H1 (cell line): ENCODE data around the gene MXI1. TPM values are rescaled to one million over a fixed set of nuclear protein-coding genes. Genes with fewer than 3 reads are reported as not detected.

Source experiments
- CTCF ChIA-PET: fragments of 300-600 bp; sonication (Branson Sonifier 250); formaldehyde crosslinking; loops from one replicate; lab custom pipeline; 2021; ENCODE audit not compliant: partially characterized antibody; lab: Charles Lee
- POLR2A ChIA-PET: fragments of 300-600 bp; sonication (Branson Sonifier 250); formaldehyde crosslinking; loops from one replicate; lab custom pipeline; 2021; ENCODE audit warnings: inconsistent platforms; ENCODE audit not compliant: partially characterized antibody; lab: Charles Lee
- DNase-seq, 2 experiments: peaks; one replicate each; pipeline versions ENCODE4 v3.0.0 to v3.0.0-alpha.2; 2010 to 2022; ENCODE audit warnings: low spot score in 2 of 2, low read depth in 1 of 2, mixed read lengths in 1 of 2
- FAIRE-seq: peaks from 2 replicates; lab custom pipeline; 2011; peaks lifted over from hg19 to GRCh38; lab: Jason Lieb, UNC
- H2AFZ ChIP-seq: 2 replicates; pipeline ENCODE4 v1.8.1; 2012; ENCODE audit warnings: low read length, inconsistent platforms
- H2AK5ac ChIP-seq: 2 replicates; pipeline ENCODE4 v1.6.1; 2013; ENCODE audit warnings: low read depth, low read length
- H2BK120ac ChIP-seq: replicated peaks from 2 replicates; pipeline ENCODE3; 2013; ENCODE audit warnings: low read depth, low read length, inconsistent platforms
- H2BK12ac ChIP-seq: 2 replicates; pipeline ENCODE4 v1.6.1; 2013; ENCODE audit warnings: low read depth, low read length
- H2BK15ac ChIP-seq: 2 replicates; pipeline ENCODE4 v1.6.1; 2013; ENCODE audit warnings: low read length
- H2BK20ac ChIP-seq: 2 replicates; pipeline ENCODE4 v1.6.1; 2013; ENCODE audit warnings: low read length
- H2BK5ac ChIP-seq: 2 replicates; pipeline ENCODE4 v1.6.1; 2013; ENCODE audit warnings: low read depth, low read length
- H3K14ac ChIP-seq: 2 replicates; pipeline ENCODE4 v1.6.1; 2013; ENCODE audit warnings: inconsistent platforms; ENCODE audit not compliant: insufficient read length
- H3K18ac ChIP-seq: 2 replicates; pipeline ENCODE4 v1.6.1; 2013; ENCODE audit warnings: low read length; ENCODE audit errors: extremely low read depth
- H3K23ac ChIP-seq: 2 replicates; pipeline ENCODE4 v1.6.1; 2013; ENCODE audit warnings: inconsistent platforms; ENCODE audit not compliant: insufficient read length
- H3K23me2 ChIP-seq: 2 replicates; pipeline ENCODE4 v1.6.1; 2013; ENCODE audit warnings: low read depth, low read length
- H3K27ac ChIP-seq: 2 replicates; pipeline ENCODE4 v1.6.1; 2011; ENCODE audit warnings: low read depth, low read length, inconsistent platforms
- H3K27me3 ChIP-seq, 4 experiments: replicated peaks in 1 of 4; 1 replicate in 1 of 4; 2 replicates in 3 of 4; pipeline versions ENCODE4 v1.6.1 to v1.8.1; 2011 to 2013; ENCODE audit warnings: low read length in 3 of 4, mild to moderate bottlenecking in 3 of 4, inconsistent platforms in 2 of 4, mixed read lengths in 2 of 4, moderate library complexity in 1 of 4; ENCODE audit not compliant: control insufficient read depth in 3 of 4, insufficient read depth in 3 of 4; ENCODE audit errors: extremely low read depth in 1 of 4
- H3K36me3 ChIP-seq, 4 experiments: 2 replicates each; pipeline versions ENCODE4 v1.6.1 to v1.8.1; 2011 to 2013; ENCODE audit warnings: mild to moderate bottlenecking in 4 of 4, low read length in 3 of 4, moderate library complexity in 2 of 4, control low read depth in 1 of 4, inconsistent platforms in 1 of 4; ENCODE audit not compliant: insufficient read depth in 4 of 4, control insufficient read depth in 2 of 4
- H3K4ac ChIP-seq: replicated peaks from 2 replicates; pipeline ENCODE3; 2013; ENCODE audit warnings: low read length, low read depth, mixed read lengths, inconsistent platforms; ENCODE audit not compliant: insufficient read length
- H3K4me1 ChIP-seq, 4 experiments: replicated peaks in 1 of 4; 1 replicate in 1 of 4; 2 replicates in 3 of 4; pipeline versions ENCODE4 v1.6.1 to v1.8.1; 2011 to 2013; ENCODE audit warnings: low read length in 3 of 4, inconsistent platforms in 2 of 4, mixed read lengths in 1 of 4; ENCODE audit not compliant: insufficient read depth in 4 of 4, control insufficient read depth in 3 of 4
- H3K4me2 ChIP-seq, 2 experiments: 2 replicates each; pipeline versions ENCODE4 v1.6.1 to v1.8.1; 2011 to 2013; ENCODE audit warnings: low read depth in 2 of 2, low read length in 2 of 2, control low read depth in 1 of 2, inconsistent platforms in 1 of 2, mild to moderate bottlenecking in 1 of 2; ENCODE audit not compliant: insufficient read depth in 1 of 2
- H3K4me3 ChIP-seq, 4 experiments: fragments of 200-600, 300-600 bp in 1 of 4; sonication (generic), shearing (Covaris generic), sonication (Bioruptor Twin) in 1 of 4; 2 replicates each; pipeline versions ENCODE4 v1.5.1 to v1.8.1; 2011 to 2016; ENCODE audit warnings: low read length in 4 of 4, low read depth in 3 of 4, control low read depth in 2 of 4, inconsistent platforms in 2 of 4, mild to moderate bottlenecking in 2 of 4, mixed read lengths in 1 of 4, moderate library complexity in 1 of 4; ENCODE audit not compliant: insufficient read depth in 2 of 4; ENCODE audit errors: extremely low read depth in 1 of 4
- H3K56ac ChIP-seq: replicated peaks from 2 replicates; pipeline ENCODE3; 2013; ENCODE audit warnings: low read depth, mild to moderate bottlenecking, mixed read lengths, low read length, inconsistent platforms; ENCODE audit not compliant: insufficient read length
- H3K79me1 ChIP-seq: 2 replicates; pipeline ENCODE4 v1.6.1; 2013; ENCODE audit warnings: low read depth, low read length, control low read depth
- H3K79me2 ChIP-seq, 2 experiments: 2 replicates each; pipeline versions ENCODE4 v1.6.1 to v1.8.1; 2012 to 2013; ENCODE audit warnings: low read length in 2 of 2, mild to moderate bottlenecking in 2 of 2, inconsistent platforms in 1 of 2; ENCODE audit not compliant: insufficient read depth in 2 of 2, control insufficient read depth in 1 of 2
- H3K9ac ChIP-seq, 4 experiments: replicated peaks in 1 of 4; 1 replicate in 1 of 4; 2 replicates in 3 of 4; pipeline versions ENCODE4 v1.6.1 to v1.8.1; 2011 to 2013; ENCODE audit warnings: low read depth in 3 of 4, low read length in 3 of 4, control low read depth in 2 of 4, mild to moderate bottlenecking in 2 of 4, moderate library complexity in 2 of 4, inconsistent platforms in 1 of 4; ENCODE audit errors: extremely low read depth in 1 of 4
- H3K9me3 ChIP-seq, 2 experiments: 2 replicates each; pipeline versions ENCODE4 v1.6.1 to v1.8.1; 2012 to 2013; ENCODE audit warnings: mild to moderate bottlenecking in 2 of 2, moderate library complexity in 2 of 2, control low read depth in 1 of 2, inconsistent platforms in 1 of 2, low read depth in 1 of 2, low read length in 1 of 2, mixed read lengths in 1 of 2; ENCODE audit not compliant: insufficient read depth in 2 of 2
- H4K20me1 ChIP-seq, 2 experiments: replicated peaks in 1 of 2; 2 replicates each; pipeline versions ENCODE3 to v1.8.1; 2011 to 2013; ENCODE audit warnings: inconsistent platforms in 2 of 2, low read length in 2 of 2, mild to moderate bottlenecking in 1 of 2; ENCODE audit not compliant: insufficient read depth in 2 of 2, control insufficient read depth in 1 of 2
- H4K5ac ChIP-seq: 2 replicates; pipeline ENCODE4 v1.6.1; 2013; ENCODE audit warnings: low read length, low read depth, mixed read lengths, inconsistent platforms; ENCODE audit not compliant: insufficient read length
- H4K8ac ChIP-seq: 2 replicates; pipeline ENCODE4 v1.8.0; 2013; ENCODE audit warnings: mild to moderate bottlenecking, moderate library complexity, low read length, inconsistent platforms; ENCODE audit not compliant: insufficient read depth; ENCODE audit errors: extremely low read depth
- H4K91ac ChIP-seq: replicated peaks from 2 replicates; pipeline ENCODE3; 2013; ENCODE audit warnings: low read length, mixed read lengths, inconsistent platforms; ENCODE audit not compliant: insufficient read length
- ASH2L ChIP-seq: fragments of 200-600, 300-600 bp; sonication (generic); IDR thresholded peaks from one replicate; pipeline ENCODE4 v1.7.1; 2017; ENCODE audit warnings: low read length
- BCL11A ChIP-seq, 2 experiments: IDR thresholded peaks; one replicate each; pipeline ENCODE4 v1.6.1; 2011; ENCODE audit warnings: low read depth in 2 of 2, low read length in 2 of 2, mild to moderate bottlenecking in 2 of 2
- BRCA1 ChIP-seq: IDR thresholded peaks from 2 replicates; pipeline ENCODE4 v1.6.1; 2012; ENCODE audit warnings: low read depth, low read length, improper control_type of control experiment
- GTF2F1 ChIP-seq: IDR thresholded peaks from 2 replicates; pipeline ENCODE4 v1.6.1; 2012; ENCODE audit warnings: low read depth, low read length, improper control_type of control experiment, borderline replicate concordance
- HDAC2 ChIP-seq, 2 experiments: fragments of 300-600 bp in 1 of 2; sonication (generic) in 1 of 2; IDR thresholded peaks; 2 replicates each; pipeline ENCODE4 v1.6.1; 2011 to 2012; ENCODE audit warnings: low read depth in 2 of 2, low read length in 2 of 2, mild to moderate bottlenecking in 2 of 2, moderate library complexity in 2 of 2, borderline replicate concordance in 1 of 2, inconsistent platforms in 1 of 2
- HDAC6 ChIP-seq: IDR thresholded peaks from one replicate; pipeline ENCODE4 v1.7.1; 2012; ENCODE audit warnings: low read depth, mild to moderate bottlenecking, inconsistent platforms, low read length, moderate library complexity
- NANOG ChIP-seq: IDR thresholded peaks from 2 replicates; pipeline ENCODE4 v1.6.1; 2011; ENCODE audit warnings: low read length, low read depth, mild to moderate bottlenecking, inconsistent platforms; ENCODE audit not compliant: insufficient read depth, poor library complexity, severe bottlenecking
- POLR2A ChIP-seq, 2 experiments: IDR thresholded peaks; 1 replicate in 1 of 2; 2 replicates in 1 of 2; pipeline ENCODE4 v1.6.1; 2011; ENCODE audit warnings: low read depth in 2 of 2, low read length in 2 of 2, mild to moderate bottlenecking in 2 of 2; ENCODE audit errors: control extremely low read depth in 1 of 2
- RBBP5 ChIP-seq: IDR thresholded peaks from 2 replicates; pipeline ENCODE4 v1.7.1; 2012; ENCODE audit warnings: low read depth, mild to moderate bottlenecking, inconsistent platforms, low read length, moderate library complexity, borderline replicate concordance
- SIX5 ChIP-seq: IDR thresholded peaks from 2 replicates; pipeline ENCODE4 v1.6.1; 2011; ENCODE audit warnings: mild to moderate bottlenecking, low read depth, low read length
- SP1 ChIP-seq: IDR thresholded peaks from 2 replicates; pipeline ENCODE4 v1.6.1; 2011; ENCODE audit warnings: low read depth, low read length
- SP2 ChIP-seq: IDR thresholded peaks from 2 replicates; pipeline ENCODE4 v1.6.1; 2012; ENCODE audit warnings: mild to moderate bottlenecking, low read length, inconsistent platforms
- USF2 ChIP-seq: IDR thresholded peaks from 2 replicates; pipeline ENCODE4 v1.6.1; 2011; ENCODE audit warnings: low read length, improper control_type of control experiment
- YY1 ChIP-seq: IDR thresholded peaks from 2 replicates; pipeline ENCODE4 v1.6.1; 2011; ENCODE audit warnings: low read depth, mild to moderate bottlenecking, low read length
- WGBS, 2 experiments: shearing (Covaris generic) in 1 of 2; methylation state at CpG; one replicate each; pipeline versions ENCODE4 v1.1.6 to v1.1.7; 2013 to 2015; ENCODE audit warnings: low lambda C conversion rate in 2 of 2, mixed read lengths in 2 of 2, inconsistent platforms in 1 of 2, low coverage in 1 of 2, missing lambda C conversion rate in 1 of 2; ENCODE audit not compliant: insufficient replicate concordance in 2 of 2, insufficient coverage in 1 of 2, insufficient read length in 1 of 2; ENCODE audit errors: extremely low coverage in 1 of 2, missing lambda C conversion rate in 1 of 2; 5-methylcytosine and 5-hydroxymethylcytosine counted together
- polyA plus RNA-seq, 7 experiments: library from polyadenylated mRNA; depleted of rRNA in 3 of 7; stranded (reverse) in 5 of 7; unstranded in 2 of 7; fragments of >200 nt in 5 of 7; fragments of 200-250 nt in 2 of 7; gene quantifications; 1 replicate in 5 of 7; 2 replicates in 1 of 7; 4 replicates in 1 of 7; pipeline versions ENCODE4 v1.2.1 to v1.2.3, GENCODE V29; 2011 to 2013; ENCODE audit warnings: missing spikeins in 2 of 7, mixed read lengths in 2 of 7
- total RNA-seq: library from RNA; stranded (reverse); fragmentation: NEBNext Ultra II Directional; extraction: Animal tissue kit (Norgen Biotek cat#: 25700); gene quantifications from 2 replicates; pipeline ENCODE4 v1.2.1, GENCODE V29; 2021

MXI1 gene
- total and polyA plus RNA-seq, 2 of the 8 experiments (the other 6 are each of a cell fraction or from before 2014, with no cell fraction given): 5.7 to 8.8 TPM

- Histone ChIP-seq H3K79me2 (no peaks in the 10 kb centered on the region), H4K5ac (no peak overlapping the region), H3K23me2 (no peaks in the 10 kb centered on the region), H2AK5ac (no peak overlapping the region), H3K4me1 (peaks cover 4 to 17% (median 6%) of the 10 kb centered on the region in 4 experiments), H3K36me3 (no peaks in the 10 kb centered on the region), H3K4ac (no peak overlapping the region), H4K20me1 (peaks cover 0 to 21% of the 10 kb centered on the region in 2 experiments), H3K14ac (no peak overlapping the region), H2AFZ (no peak overlapping the region), H3K4me2 (no peak overlapping the region; a peak in 1 of 4 replicates), H2BK5ac (no peak overlapping the region), H4K91ac (no peak overlapping the region), H2BK15ac (no peak overlapping the region), H3K27me3 (peaks cover 41 to 74% (median 62%) of the 10 kb centered on the region in 4 experiments), H3K79me1 (no peaks in the 10 kb centered on the region), H3K4me3 (no peak overlapping the region), H4K8ac (no peak overlapping the region), H3K9me3 (no peaks in the 10 kb centered on the region), H3K27ac (no peak overlapping the region), H3K23ac (no peak overlapping the region), H2BK12ac (0 out of 2 replicates have a peak overlapping the region, but pooled peaks have one; percentile 39), H3K56ac (no peak overlapping the region), H3K9ac (no peak overlapping the region), H2BK20ac (no peak overlapping the region), H3K18ac (no peak overlapping the region; the same call in 1 of the 2 replicates), H2BK120ac (no peak overlapping the region)
- DNase-seq (no peak), FAIRE-seq (no peak)
- CTCF ChIA-PET: interaction anchor here (1.0 to 5.0 kb wide), 9 partner anchors 12 to 280 kb away, joined by 3 to 39 read pairs (median 6); partner anchors contain the start of gene MXI1
- POLR2A ChIA-PET: interaction anchor here (0.9 to 1.6 kb wide), 3 partner anchors 11 to 46 kb away, joined by 3 to 4 read pairs (median 4); no protein-coding TSS in a partner anchor
- 51% methylated on average over 4 of the region's 4 CpGs; no CpG with 5 or more reads in 1 of the 2 experiments for WGBS, 2 experiments
- TF ChIP-seq NANOG (no peak), HDAC2 (IDR thresholded peaks at IDR 0.05; ENCODE audit: borderline replicate concordance in 1 of 2, low read depth in 2 of 2, low read length in 2 of 2) (no peak), GTF2F1 (no peak), USF2 (no peak), YY1 (no peak), SP2 (no peak), SP1 (no peak), BCL11A (IDR thresholded peaks at IDR 0.05; ENCODE audit: low read depth in 2 of 2, low read length in 2 of 2) (no peak), BRCA1 (no peak), RBBP5 (no peak), ASH2L (no peak), SIX5 (no peak), HDAC6 (no peak), POLR2A (IDR thresholded peaks at IDR 0.05; ENCODE audit: control extremely low read depth in 1 of 2, low read depth in 2 of 2, low read length in 2 of 2) (no peak)
Observed at GRCh38 chr10:110163841-110164240, 43.6 kb upstream of the MXI1 start.
